PFSK-1 (cell line): ENCODE measurements around the gene IPCEF1.

ENCODE experiments used
- POLR2AphosphoS5 ChIP-seq: IDR thresholded peaks from 2 replicates; pipeline ENCODE4 v1.6.1; 2012; ENCODE audit warnings: low read depth, mild to moderate bottlenecking, control low read depth, low read length, moderate library complexity
- TF ChIP-seq, protein P1 (sequence below), 2 experiments: IDR thresholded peaks; 2 replicates each; pipeline versions ENCODE4 v1.6.1 to v1.8.0; 2011 to 2012; ENCODE audit warnings: low read depth in 2 of 2, low read length in 2 of 2, control low read depth in 1 of 2, inconsistent platforms in 1 of 2, mild to moderate bottlenecking in 1 of 2, moderate library complexity in 1 of 2; ENCODE audit not compliant: insufficient read depth in 1 of 2

DNA sequence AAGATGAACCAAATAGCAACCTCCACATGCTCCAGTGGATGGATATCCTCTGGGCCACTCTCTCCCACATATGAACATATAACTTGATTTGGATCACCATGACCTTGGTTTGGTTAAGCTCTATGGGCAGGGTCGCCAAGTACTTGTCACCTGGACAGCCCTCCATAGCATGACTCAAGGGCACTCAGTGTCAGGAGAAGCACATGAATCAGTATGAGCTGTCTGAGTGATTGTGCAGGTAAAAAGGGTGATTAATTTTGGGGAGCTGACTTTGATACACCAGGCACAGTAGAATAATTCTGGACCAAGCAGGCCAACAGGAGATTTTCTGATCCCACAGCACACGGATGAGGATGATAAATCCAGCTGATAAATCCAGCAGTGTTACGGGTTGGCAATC lies 243.2 kb downstream of the IPCEF1 start:
- TF ChIP-seq, protein P1, sequence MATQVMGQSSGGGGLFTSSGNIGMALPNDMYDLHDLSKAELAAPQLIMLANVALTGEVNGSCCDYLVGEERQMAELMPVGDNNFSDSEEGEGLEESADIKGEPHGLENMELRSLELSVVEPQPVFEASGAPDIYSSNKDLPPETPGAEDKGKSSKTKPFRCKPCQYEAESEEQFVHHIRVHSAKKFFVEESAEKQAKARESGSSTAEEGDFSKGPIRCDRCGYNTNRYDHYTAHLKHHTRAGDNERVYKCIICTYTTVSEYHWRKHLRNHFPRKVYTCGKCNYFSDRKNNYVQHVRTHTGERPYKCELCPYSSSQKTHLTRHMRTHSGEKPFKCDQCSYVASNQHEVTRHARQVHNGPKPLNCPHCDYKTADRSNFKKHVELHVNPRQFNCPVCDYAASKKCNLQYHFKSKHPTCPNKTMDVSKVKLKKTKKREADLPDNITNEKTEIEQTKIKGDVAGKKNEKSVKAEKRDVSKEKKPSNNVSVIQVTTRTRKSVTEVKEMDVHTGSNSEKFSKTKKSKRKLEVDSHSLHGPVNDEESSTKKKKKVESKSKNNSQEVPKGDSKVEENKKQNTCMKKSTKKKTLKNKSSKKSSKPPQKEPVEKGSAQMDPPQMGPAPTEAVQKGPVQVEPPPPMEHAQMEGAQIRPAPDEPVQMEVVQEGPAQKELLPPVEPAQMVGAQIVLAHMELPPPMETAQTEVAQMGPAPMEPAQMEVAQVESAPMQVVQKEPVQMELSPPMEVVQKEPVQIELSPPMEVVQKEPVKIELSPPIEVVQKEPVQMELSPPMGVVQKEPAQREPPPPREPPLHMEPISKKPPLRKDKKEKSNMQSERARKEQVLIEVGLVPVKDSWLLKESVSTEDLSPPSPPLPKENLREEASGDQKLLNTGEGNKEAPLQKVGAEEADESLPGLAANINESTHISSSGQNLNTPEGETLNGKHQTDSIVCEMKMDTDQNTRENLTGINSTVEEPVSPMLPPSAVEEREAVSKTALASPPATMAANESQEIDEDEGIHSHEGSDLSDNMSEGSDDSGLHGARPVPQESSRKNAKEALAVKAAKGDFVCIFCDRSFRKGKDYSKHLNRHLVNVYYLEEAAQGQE (IDR thresholded peaks at IDR 0.05; ENCODE audit: insufficient read depth in 1 of 2, low read depth in 2 of 2, low read length in 2 of 2), result no peak
- no peak for TF ChIP-seq POLR2AphosphoS5
